ENCODE measurements around the gene NUBP2. TPM values are rescaled to one million over a fixed set of nuclear protein-coding genes. Genes with fewer than 3 reads are reported as not detected.

Gene NUBP2
- total and polyA plus RNA-seq, 2 donors (not counting 1 experiment from before 2014, with no cell fraction given), result 13.5 to 43.6 TPM

- TF ChIP-seq EZH2 (IDR thresholded peaks at IDR 0.05; ENCODE audit: low read length, missing control alignments), result no peak
- TF ChIP-seq CTCF (conservative IDR thresholded peaks at IDR 0.05 in 1 of 2, IDR thresholded peaks at IDR 0.05 in 1 of 2; ENCODE audit: low read depth in 1 of 2, low read length in 2 of 2), result no peak
- DNase-seq (ENCODE audit: low read depth in 2 of 2), result no peak
- H3K27me3 ChIP-seq (ENCODE audit: control insufficient read depth, insufficient read depth, low read length), result no peaks in the 10 kb centered on the region
- H3K9ac ChIP-seq (ENCODE audit: insufficient read depth, low read length), result no peak overlapping the region
- peaks cover 22% of the 10 kb centered on the region for H3K36me3 ChIP-seq (ENCODE audit: control insufficient read depth, insufficient read depth, low read length)
- H2AFZ ChIP-seq (ENCODE audit: low read length), result no peak overlapping the region
- no peaks in the 10 kb centered on the region for H3K9me3 ChIP-seq (ENCODE audit: control insufficient read depth, insufficient read depth, low read depth, low read length)
- no peaks in the 10 kb centered on the region for H4K20me1 ChIP-seq (ENCODE audit: control insufficient read depth, extremely low read depth, insufficient read depth, low read length)
- peaks cover 24% of the 10 kb centered on the region for H3K79me2 ChIP-seq (ENCODE audit: control insufficient read depth, insufficient read depth, low read length)
- H3K4me3 ChIP-seq (replicated peaks in 1 of 4; ENCODE audit: control extremely low read depth in 1 of 4, insufficient read depth in 1 of 4, low read depth in 3 of 4, low read length in 4 of 4), result no peak overlapping the region
- peaks cover 8% of the 10 kb centered on the region for H3K4me1 ChIP-seq (ENCODE audit: control insufficient read depth, extremely low read depth, insufficient read depth, low read length)
- no peak overlapping the region for H3K27ac ChIP-seq (ENCODE audit: insufficient read depth, low read length)
- no peak overlapping the region for H3K4me2 ChIP-seq (ENCODE audit: extremely low read depth, insufficient read depth, low read length)
Measured at GRCh38 chr16:1777375-1778199, 5.2 kb upstream of the NUBP2 start.

GRCh38 chr16:1778200-1779179 lies 4.3 kb upstream of the NUBP2 start:
- no peaks in the 10 kb centered on the region for H3K9me3 ChIP-seq (ENCODE audit: control insufficient read depth, insufficient read depth, low read depth, low read length)
- H2AFZ ChIP-seq (ENCODE audit: low read length), result no peak overlapping the region

More at GRCh38 chr16:1778200-1779179, 4.3 kb upstream of the NUBP2 start:
- H3K79me2 ChIP-seq (ENCODE audit: control insufficient read depth, insufficient read depth, low read length), result peaks cover 24% of the 10 kb centered on the region
- H3K4me3 ChIP-seq (replicated peaks in 1 of 4; ENCODE audit: control extremely low read depth in 1 of 4, insufficient read depth in 1 of 4, low read depth in 3 of 4, low read length in 4 of 4), result no peak overlapping the region
- no peak for DNase-seq (ENCODE audit: low read depth in 2 of 2)
- peaks cover 22% of the 10 kb centered on the region for H3K36me3 ChIP-seq (ENCODE audit: control insufficient read depth, insufficient read depth, low read length)
- no peak overlapping the region for H3K4me2 ChIP-seq (ENCODE audit: extremely low read depth, insufficient read depth, low read length)
- no peaks in the 10 kb centered on the region for H3K27me3 ChIP-seq (ENCODE audit: control insufficient read depth, insufficient read depth, low read length)
- H4K20me1 ChIP-seq (ENCODE audit: control insufficient read depth, extremely low read depth, insufficient read depth, low read length), result no peaks in the 10 kb centered on the region
- H3K4me1 ChIP-seq (ENCODE audit: control insufficient read depth, extremely low read depth, insufficient read depth, low read length), result peaks cover 8% of the 10 kb centered on the region
- no peak overlapping the region for H3K27ac ChIP-seq (ENCODE audit: insufficient read depth, low read length)
- no peak for TF ChIP-seq CTCF (conservative IDR thresholded peaks at IDR 0.05 in 1 of 2, IDR thresholded peaks at IDR 0.05 in 1 of 2; ENCODE audit: low read depth in 1 of 2, low read length in 2 of 2)
- TF ChIP-seq EZH2 (IDR thresholded peaks at IDR 0.05; ENCODE audit: low read length, missing control alignments), result no peak
- no peak overlapping the region for H3K9ac ChIP-seq (ENCODE audit: insufficient read depth, low read length)

Measured in fibroblast of lung (primary cell).